ENCODE results near the gene NTRK1.

NTRK1 gene

DNA sequence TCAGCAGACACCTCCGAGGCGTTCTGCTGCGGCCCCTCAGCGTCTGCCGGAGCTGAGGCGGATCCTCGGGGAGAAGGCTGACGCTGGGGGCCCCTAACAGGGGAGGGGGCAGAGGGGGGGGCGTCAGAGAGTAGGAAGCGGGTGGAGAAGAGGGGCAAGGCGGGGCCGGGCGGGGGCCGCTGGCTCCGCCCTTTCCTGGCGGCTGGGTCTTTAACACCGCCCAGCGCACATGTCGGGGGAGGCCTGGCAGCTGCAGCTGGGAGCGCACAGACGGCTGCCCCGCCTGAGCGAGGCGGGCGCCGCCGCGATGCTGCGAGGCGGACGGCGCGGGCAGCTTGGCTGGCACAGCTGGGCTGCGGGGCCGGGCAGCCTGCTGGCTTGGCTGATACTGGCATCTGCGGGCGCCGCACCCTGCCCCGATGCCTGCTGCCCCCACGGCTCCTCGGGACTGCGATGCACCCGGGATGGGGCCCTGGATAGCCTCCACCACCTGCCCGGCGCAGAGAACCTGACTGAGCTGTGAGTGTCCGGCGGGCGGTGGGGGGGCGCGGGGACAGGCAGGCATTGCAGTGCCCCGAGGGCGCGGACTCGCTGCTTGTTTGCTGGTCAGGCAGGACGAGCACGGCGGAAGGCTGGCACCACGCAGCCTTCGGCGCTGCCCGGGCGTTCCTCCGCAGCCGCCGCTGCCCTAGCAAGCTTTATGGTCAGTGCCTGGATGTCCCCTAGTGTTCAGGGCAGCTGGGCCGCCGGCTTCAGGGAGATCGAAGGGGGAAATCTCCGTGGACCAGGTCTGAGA lies at the start of gene NTRK1:
Gene NTRK1, plus strand, starts transcription at position 238 of the 796 bp plus-strand sequence. Its CDS starts 70 bp downstream, at position 308.
- DNase-seq (ENCODE audit: low read depth, low spot score): no peak

DNA sequence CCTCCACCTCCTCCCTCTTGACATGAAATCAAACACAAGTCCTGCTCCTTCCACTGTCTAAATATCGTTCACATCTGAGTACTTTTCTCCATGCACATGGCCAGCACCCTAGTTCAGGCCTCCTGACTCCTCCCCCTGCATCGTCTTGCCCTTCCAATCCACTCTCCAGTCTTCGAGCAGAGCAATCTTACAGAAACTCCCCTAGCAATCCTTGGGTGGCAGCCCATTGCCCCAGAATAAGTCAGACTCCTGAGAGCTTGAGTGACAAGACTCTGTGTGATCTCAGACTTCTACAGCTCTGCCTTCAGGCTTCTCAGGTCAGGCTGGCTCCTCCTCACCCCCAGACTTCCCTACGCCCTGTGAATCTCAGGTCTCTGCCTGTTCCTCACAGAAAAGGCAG lies 49.5 kb upstream of the NTRK1 start:
- no peak for DNase-seq (ENCODE audit: low read depth, low spot score)

DNA sequence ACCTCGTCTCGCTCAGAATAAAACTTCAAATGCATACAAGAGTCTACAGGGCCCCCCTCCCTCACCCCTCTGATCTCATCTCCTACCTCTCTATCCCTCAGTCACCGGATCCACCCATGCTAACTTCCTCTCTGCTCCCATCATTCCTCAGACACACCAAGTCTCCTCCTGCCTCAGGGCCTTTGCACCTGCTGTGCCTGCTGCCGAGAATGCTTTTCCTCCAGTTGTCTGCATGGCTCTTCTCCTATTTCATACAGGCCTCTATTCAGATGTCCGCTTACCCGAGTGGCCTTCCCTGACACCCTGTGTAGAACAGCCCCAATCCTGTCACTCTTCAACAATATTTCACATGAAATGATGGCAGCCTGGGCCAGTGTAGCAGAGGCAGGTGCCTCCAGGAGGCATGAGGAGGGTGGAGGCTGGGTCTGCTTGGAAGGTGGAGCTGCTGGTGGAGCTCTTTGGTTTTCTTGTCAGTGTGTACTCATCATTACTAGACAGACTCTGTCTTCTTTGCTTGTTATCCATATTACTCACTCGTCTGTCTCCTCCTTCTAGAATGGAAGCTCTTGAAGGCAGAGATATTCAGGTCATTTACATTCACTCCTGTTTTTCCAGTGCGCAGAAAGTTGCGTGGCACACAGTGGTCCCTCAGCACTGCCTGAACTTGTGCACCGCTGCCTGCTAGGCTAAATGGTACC lies 48.2 kb upstream of the NTRK1 start:
- DNase-seq (ENCODE audit: low read depth, low spot score): no peak

DNA sequence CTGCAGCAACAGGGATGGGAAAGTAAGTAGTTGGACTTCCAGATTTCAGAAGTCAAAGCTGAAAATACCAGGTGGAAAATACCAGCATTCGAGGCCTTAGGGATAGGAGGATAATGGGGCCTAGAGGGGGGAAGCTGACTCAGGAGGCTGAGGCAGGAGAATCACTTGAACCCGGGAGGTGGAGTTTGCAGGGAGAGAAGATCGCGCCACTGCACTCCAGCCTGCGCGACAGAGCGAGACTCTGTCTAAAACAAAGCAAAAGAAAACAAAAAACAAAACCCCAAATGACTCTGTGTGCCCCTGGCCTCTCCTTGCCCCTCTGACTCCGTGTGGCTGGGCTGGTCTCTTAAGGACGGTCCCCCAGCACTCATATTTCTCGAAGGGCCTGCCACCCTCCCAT lies 47.4 kb upstream of the NTRK1 start:
- no peak for DNase-seq (ENCODE audit: low read depth, low spot score)

DNA sequence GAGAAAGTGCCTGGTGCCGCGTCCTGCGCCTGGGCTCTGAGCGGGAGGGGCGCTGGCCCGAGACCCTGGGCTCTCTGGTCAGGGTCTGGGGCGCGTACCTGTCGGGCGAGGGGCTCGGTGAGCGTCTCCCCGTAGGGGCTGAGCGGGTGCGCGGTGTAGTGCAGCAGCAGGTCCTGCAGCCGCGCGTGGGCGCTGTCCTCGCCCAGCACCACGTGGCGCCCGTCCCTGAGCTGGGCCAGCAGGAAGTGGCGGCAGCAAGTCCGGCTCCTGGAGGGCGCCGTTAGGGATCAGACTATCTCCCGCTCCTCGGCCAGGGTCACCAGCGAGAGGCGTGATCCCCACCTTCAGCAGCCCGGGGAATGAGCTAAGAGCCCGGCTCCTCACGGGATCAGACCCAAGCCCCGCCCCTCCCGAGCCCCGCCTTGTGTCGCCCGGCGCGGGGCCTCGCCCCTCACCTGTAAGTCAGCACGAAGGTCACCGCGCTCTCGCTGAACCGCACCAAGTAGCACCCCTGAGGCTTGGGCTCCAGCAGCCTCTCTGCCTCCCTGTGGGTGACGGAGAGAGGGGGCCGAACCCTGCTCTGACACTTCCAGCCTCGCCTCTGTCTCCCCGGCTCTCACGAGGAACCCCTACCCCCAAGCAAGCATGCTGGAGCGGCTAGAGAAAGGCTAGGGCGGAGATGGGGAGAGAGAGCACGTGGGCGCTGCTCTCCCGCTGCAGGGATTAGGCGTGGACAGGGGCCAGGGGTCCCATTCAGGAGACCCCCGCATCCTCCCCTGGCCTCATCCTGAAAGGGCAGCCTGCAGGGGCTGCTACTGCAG lies 46.7 kb upstream of the NTRK1 start:
- DNase-seq (ENCODE audit: low read depth, low spot score): no peak

DNA sequence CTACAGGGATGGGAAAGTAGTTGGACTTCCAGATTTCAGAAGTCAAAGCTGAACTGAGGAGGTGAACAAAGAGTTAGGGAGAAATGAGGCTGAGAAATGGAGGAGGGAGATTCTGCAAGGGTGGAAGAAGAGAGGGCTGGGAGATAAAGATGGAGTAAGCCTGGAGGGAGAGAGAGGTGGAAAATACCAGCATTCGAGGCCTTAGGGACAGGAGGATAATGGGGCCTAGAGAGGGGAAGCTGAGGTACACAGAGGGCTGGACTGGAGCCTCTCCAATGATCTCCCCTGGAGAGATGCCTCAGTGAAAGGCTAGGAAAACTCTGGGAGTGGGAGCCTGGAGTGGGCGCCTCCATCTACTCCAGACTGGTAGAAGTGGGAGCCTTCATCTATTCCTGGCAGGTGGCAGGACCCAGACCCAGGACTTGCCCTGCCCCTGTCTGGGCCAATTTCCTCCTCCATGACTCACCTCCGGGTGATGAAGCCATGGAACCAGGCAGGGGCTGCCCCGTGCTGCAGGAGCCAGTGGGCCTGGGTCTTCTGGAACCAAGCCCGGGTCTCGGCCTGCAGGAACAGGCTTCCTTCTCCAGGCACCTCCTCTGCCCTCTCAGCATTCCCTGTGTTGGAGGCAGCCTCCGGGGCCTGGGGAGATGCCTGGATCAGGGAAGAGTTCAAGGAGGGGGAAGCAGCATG lies 45.9 kb upstream of the NTRK1 start:
- DNase-seq (ENCODE audit: low read depth, low spot score): no peak

DNA sequence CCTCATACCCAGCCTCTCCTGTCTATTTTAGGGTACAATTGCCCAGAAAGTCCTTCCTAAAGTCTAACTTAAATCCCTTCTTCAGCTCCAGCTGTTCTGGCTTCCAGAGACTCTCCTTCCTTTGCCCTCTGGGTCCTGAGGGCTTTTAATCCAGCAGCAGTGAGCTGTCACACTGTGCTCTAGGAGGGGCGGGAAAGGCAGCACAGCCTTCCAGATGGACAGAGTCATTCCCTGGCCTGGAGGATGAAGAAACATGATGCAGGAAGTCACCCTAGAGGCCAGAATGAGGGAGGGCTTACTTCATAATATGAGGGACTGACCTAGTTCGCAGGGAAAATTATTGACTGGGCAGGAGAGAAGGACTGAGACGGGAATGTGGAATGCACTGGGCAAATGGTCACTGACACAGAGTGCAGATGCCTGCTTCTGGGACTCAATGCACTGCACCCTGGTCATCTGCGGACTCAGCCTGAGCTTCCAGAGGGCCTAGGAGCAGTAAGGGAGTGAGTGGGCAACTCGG lies 45.3 kb upstream of the NTRK1 start:
- DNase-seq (ENCODE audit: low read depth, low spot score): peak; percentile 49

DNA sequence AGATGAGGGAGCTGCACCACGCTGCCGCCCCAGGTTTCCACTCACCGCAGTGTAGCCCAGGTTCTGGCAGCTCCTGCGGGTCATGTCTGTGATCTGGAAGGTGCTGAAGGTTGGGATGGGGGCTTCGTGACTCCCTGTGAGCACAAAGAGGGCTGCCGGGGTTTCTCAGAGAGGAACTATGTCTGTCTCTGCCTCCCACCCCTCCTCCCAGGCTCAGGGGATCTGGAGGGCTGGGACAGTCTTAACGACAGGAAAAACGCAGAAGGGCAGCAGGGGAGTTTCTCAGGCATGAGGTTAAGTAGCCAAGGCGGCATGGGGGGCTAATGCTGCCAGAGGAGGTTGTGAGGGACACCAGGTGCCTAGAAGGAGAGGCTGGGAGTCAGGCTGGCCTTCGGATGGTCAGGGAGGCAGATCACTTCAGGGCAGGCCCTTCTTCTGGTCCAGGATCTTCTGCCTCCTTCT lies 44.7 kb upstream of the NTRK1 start:
- no peak for DNase-seq (ENCODE audit: low read depth, low spot score)

DNA sequence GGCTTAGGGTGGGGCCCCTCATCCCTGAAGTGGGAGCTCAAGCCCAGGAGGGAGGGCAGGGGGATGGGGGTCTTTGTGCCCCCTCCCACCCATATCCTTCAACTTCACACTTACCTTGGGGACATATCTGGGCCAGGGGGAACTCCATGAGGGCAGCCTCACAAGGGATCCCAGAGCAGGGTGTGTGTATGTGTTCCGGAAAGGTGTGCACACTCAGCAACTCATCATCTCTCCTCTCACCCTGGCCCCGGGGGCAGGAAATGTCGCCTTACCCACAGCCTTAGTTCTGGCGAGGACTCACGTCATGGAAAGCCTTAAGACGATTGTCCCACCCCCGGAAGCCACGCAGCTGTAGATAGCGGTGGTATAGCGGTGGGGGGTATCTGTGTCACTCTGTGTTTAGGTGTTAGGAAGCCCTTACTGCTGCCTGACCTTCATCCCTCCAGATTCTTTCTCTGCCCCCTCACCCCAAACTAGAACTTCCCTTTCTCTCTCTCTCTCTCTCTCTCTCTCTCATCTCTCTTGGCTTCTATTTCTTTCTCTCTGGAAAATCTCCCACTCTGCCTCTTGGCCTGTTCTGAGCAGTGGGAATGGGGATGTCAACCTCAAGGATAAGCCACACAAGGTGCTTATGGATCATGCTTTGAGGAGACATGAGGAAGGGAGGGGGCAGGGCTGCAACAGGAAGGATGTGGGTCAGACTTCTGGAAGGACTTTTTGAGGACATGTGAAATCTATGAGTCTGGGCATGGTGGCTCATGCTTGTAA lies 43.9 kb upstream of the NTRK1 start, which contains the start of gene SH2D2A:
Gene SH2D2A, minus strand, starts transcription at position 288 of the 768 bp plus-strand sequence. Its CDS starts 140 bp downstream, at position 148.
- no peak for DNase-seq (ENCODE audit: low read depth, low spot score)

DNA sequence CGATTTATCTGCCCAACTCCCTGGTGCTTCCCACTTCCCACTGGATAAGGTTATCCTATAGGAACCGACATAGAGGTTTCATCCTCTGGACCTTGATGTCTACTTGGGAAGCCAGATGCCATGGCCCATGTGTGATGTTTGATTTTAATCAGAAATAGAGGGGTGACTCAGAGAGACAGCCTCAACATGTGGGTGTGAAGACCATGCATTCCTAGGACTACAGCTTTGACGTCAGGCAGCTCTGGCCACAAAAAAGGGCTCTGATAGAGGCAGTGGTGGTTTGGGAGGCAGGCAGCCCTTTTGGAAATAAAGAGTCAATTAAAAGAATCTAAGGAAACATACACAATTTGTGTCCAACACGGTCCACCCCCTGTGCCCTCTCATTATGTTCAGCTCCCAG lies 38.9 kb upstream of the NTRK1 start:
- no peak for DNase-seq (ENCODE audit: low read depth, low spot score)

DNA sequence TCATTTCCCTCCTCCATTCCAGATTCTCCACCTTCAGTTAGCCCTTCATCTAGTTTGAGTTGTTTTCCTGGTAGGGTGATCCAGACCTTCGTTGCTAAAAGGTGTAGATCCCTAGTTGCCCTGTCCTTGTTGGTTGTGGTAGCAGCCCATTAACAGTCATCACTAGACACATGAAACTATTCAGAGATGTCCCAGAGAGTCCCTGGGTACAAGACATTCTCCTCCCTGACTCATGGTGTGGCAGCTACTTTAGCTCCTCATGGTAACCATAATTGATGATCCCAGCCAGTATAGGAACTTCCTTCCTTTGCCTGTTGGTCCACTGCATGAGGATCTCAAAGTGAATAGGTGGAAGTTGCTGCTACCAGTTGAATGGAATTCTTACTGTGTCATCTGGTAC lies 38.0 kb upstream of the NTRK1 start:
- DNase-seq (ENCODE audit: low read depth, low spot score): no peak

DNA sequence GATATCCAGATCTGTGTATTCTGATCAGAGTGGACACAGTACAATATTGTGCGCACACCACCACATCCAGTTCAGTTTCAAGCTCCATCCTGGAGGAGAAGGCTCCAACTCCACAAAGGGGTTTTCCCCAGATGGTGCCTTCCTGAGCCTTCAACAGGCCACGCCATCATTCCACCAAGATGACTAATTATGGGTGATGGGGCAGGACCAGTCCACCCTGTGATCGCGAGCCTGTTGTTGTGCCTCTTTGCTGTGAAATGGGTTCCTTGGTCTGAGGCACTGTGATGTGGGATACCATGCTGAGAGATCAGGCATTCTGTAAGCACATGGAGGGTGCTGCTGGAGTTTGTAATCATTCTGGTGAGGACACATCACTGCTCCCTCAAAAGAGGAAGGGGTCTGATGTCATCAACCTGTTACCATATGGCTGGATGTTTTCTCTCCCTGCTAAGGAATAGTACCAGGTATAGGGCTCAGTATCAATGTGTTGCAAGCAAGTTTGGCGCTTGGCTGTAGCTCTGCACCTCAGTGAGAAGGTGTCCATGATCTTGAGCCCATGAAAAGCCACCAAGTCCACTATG lies 37.4 kb upstream of the NTRK1 start:
- no peak for DNase-seq (ENCODE audit: low read depth, low spot score)

DNA sequence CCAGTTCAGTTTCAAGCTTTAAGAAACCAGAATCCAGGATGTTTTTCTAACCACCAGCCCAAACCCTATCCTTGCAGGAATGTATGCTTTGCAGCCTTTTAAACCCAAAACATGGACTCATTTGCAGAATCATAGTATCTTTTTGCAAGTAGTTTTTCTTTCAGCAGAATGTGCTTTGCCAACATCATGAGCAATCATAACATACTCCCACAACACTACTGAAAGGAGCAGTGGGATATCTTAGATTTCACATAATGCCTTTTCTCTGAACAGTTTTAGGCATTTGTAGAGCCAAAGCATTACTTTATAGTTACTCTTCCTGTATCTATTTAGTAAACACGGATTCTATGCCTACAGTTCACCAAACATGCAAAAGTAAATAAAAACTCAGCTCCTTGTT lies 34.0 kb upstream of the NTRK1 start:
- DNase-seq (ENCODE audit: low read depth, low spot score): no peak

DNA sequence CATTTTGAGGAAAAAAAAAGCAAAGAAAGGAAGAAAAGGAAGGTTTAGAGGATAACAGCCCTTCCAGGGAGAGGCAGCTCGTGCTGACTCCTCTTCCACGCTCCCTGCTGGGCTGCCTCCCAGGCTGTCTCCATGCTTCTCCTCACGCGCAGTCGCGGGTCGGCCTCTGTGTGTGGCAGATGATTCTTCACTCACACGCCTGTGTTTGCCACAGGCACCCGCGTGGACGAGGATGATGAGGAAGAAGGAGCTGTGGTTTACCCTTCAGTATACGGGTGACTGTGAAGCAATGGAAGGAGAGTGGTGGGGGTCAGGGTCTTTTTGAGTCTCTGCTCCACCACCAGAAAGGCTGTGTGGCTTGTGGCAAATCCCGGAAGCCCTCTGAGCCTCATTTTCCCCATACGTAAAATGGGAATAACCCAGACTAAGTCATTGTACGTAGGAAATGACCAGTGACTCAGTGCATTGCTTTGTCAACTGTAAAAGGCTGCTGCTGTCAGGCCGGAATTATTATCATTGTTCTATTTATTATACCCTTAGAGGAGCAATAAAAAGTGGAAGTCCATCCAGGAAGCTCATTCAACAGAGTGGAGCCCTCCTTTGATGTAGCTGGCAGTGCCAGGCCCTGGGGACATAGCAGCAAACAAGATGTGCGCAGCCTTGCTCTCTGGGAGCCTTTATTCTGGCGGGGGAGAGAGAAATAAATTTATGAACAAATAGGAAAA lies 32.1 kb upstream of the NTRK1 start:
- no peak for DNase-seq (ENCODE audit: low read depth, low spot score)

DNA sequence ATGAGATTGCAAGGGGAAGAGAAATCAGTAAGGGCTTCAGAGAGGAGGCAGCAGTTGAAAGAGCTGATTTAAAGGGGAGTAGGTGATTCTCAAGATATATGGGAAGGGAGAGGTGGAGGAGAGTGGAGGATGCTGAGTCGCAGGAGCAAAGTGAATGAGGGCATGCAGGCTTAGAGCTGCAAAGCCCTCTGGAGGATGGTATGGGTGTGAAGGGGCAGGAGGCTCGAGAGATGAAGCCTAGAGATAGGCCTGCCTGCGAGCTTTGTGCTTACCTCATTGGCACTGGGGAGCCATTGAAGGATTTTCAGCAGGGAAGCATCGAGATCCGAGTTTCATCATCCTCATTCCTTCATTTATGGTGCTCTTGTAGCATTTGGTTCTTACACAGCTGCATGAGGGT lies 28.2 kb upstream of the NTRK1 start:
- no peak for DNase-seq (ENCODE audit: low read depth, low spot score)

DNA sequence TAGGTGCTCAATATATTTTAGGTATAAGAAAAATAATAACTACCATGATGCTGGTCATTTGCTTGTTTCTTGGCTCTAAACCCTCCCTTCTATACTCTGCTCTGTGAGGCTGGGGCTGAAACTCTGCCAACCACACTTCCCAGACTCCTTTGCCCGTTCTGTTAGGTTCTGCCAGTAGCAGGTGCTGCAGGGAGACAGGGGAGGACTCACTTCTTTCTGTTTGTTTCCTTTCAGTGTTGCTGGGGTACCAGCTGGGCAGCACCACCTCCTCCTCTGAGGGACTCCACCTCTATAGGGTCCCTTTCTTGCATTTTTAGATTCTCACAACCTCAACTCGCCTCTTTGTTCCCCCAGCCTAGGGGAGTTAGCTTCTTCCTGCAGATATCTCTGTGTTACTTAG lies 27.1 kb upstream of the NTRK1 start:
- DNase-seq (ENCODE audit: low read depth, low spot score): no peak

DNA sequence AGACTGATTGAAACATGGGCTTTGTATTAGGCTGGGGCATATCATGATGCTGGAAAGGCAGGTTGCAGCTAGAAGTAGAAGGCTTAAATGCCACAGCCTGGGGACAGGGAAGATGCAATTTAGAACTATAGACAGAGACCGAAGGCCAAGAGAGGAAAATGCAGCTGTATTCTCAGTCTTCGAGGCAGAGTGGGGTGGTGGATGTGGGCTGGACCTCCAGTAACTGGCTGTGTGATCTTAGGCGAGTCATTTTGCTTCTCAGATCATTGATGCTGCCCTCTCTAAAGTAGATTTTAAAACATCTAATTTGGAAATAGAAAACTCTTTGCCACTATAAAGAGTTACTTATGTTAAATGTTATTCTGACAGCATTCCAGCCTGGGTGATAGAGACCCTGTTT lies 26.3 kb upstream of the NTRK1 start:
- no peak for DNase-seq (ENCODE audit: low read depth, low spot score)

DNA sequence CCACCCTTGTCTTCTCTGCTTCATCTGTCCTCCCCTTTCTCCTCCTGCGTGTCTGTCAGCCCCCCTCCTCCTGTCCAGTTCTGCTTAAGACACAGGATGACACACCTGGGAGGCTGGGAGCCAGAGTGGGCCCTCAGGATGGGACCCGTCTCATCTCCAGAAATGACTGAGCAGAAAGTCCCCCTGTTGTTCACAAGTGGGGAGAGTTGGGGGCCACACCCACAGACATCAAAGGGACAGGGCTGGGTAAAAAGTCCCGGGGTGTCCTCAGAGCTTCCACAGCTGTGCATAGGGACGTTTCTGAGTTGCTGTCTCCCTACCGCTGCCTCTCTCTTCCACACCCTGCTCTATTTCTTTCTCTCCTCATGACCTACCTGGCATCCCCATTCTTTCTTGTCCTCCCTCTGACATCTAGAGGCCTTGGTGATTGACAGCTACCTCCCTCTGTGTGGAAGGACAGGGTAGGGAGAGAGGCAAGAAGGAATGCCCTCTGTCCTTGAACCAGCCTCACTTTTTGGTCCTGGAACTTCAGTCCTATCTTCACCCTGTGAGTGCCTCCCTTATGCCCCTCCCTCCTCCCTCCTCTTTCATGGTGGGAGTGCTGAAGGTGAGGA lies 24.5 kb upstream of the NTRK1 start:
- DNase-seq (ENCODE audit: low read depth, low spot score): no peak

DNA sequence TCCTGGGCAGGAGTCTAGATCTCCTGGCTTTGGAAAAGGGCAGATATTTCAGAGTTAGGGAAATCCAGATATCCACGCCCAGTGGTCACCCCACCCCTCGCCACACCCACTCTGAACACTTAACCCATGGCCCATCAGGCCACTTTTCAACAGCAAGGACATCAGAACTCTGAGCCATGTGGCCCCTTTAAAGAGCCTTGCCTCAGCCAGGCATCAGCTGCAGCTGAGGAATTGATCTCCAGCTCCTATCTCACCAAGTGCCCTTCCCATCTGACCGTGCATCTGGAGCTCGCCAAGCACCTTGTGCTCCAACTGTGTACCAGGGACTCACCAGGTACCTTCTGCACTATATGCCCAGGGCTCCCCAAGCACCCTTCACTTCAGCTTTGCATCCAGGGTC lies 23.8 kb upstream of the NTRK1 start:
- no peak for DNase-seq (ENCODE audit: low read depth, low spot score)
